Stimulated activated CD4-positive, alpha-beta T cell treated with anti-CD3 and anti-CD28 coated beads, TNF-alpha, amount 100 ng/mL, for 48 hours (primary cell): ENCODE results near the gene HDAC10.

Source experiments
- DNase-seq, 3 donors: peaks; one replicate each; pipeline ENCODE4 v3.0.0-alpha.2; 2020; ENCODE audit warnings: low read depth in 3 of 3

HDAC10 gene

DNA sequence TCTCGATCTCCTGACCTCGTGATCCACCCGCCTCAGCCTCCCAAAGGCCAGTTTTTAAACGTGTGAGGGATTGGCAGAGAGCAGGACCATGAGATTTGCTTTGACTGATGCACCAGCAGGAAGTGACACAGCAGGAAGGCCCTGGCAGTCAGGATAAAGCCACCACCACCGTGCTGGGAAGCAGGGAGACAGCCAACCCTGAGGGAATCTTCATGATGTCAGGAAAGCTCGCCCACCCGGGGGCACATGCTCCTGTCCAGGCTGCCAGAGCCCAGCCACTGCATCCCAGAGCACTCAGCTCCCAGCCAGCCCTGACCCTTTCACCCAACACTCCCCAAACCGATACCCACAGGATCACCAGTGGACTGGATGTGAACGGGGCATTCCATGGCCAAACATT, 12.3 kb downstream of the HDAC10 start:
- DNase-seq: no peak

DNA sequence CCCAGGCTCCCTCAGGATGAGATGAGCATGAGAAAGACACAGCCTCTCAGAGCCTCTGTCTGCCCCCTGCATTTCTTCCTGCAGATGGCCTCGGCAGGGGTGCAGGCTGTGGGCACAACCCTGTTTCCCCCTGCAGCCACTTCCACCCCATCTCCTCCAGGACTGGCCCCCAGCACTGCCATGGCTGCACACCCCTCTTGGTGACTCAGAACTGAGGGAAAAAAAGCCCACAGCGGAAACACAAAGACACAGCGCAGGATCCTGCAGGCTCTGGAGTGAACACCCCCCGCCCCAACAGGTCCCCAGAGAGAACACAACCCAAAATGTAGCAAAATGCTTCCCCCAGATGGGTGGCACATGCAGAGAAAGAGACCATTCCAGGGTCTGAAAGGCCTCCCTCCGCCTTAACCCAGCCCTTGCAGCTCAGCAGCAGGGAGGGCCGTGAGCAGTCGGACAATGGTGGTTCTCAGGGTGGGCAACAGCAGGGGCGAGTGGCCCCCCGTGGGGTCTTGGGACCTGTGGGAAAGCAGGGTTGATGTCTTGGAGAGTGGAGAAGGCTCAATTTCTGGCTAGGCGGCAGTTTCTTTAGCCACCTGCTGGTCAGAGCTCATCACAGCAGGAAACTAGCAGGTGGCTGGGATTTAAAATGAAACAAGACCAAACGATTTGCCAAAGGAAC, 14.2 kb downstream of the HDAC10 start:
- DNase-seq: no peak

DNA sequence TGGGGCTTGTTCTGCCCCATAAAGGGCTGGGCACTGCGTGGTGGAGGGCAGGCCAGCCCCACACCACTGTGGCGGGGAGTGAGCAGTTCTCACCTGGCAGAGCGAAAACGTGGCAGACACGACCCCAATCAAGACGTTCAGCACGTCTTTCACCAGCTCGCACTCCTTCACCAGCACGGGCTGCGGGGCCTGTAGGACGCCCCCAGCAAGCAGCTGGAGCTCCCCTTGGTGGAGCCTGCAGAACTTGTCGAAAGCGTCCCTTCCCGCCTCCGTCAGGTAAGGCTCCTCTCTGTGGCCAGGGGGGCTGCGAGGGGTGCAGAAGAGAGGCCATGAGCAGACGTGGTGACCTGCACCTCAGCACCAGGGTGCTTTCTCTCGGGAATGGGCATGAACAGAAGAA, 17.8 kb downstream of the HDAC10 start:
- no peak for DNase-seq

DNA sequence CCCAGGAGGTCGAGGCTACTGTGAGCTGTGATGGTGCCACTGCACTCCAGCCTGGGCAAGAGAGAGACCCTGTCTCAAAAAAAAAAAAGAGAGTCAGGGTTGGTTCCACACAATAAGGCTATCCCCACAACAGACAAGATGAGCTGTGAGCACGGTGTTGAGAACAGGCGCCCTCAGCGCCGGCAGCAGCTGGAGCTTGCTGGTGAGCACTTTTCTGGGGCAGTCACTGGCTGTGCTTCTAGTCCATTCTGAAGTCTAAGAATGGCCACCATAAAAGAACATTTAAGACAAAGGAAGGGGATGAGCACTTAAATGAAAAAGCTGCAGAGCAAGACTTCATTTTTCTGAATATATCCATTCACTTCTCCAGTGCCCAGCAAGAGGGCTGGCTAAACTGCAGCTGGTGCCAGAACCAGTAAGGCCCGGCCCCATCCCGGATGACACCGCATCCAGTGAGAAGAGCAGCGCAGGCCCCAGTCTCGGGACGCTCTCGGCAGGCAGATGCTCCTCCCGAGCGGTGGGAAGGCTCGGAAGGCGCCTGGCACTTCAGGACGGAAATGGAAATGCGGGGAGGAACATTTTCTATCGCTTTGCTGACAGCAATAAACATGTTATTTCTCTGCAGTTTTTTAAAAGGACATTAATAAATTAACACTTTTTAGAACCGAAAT, 18.4 kb downstream of the HDAC10 start:
- no peak for DNase-seq

DNA sequence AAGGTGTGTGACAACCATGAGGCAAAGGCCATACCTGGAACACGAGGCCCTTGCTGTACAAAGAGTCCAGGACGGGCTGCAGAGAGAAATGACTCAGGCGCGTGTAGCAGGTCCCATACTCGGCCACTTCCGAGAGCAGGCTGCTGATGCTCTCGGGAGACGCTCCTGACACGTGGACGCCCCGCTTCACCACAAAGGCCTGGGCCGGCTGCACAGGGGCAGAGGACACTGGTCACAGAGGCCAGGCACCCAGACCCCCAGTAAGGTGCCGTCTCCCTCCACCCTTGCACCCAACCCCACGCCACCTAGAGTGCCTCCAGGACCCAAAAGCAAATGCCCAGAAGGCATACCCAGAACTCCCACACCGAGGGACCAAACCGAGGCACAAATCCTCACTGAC, 21.7 kb downstream of the HDAC10 start:
- no peak for DNase-seq

DNA sequence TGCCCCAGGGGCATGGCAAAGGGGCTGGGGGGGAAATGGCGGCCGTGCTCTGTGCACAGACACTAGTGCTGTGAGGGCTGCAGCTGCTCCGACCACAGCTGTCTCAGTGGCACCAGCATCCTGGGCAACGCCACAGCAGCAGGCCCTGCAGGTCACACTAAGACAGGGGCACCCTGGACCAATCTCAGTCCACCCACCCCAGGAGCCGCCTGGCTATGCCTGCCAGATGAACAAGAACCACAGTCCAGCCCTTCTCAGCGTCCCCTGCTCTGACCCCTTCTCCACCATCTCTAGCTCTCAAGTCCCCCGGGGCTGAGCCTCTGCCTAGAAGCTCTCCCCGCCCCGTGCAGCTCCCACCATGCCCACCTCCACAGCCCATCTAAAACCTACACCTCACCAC, 22.7 kb downstream of the HDAC10 start:
- DNase-seq: no peak

DNA sequence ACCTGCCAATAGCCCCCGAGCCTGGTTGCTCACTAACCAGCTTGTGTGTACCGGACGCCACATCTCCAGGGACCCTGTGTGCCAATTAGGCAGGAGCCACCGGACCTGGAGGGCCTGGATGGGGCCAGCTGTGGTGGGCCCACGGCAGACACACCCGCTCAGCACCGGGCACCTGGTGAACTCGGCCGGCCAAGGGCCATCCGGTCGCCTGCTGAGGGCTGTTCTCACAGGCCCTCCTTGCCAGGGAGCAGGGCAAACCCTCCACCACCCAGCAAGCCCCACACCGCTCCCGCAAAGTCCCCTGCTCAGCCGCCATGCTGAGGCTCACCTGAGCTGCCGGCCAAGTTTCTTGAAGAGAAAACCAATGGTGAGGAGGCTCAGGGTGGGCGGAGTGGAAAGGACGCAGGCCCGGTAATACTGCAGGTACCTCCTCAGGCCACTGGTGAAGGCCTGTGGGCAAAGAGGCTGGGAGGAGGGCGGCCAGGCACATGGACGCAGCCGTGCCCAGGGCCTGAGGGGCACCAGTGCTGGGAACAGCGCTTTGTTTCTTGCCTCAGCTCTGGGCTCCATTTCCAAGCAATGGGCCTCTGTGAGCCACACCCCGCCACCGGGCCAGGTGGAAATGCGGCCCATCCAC, 23.4 kb downstream of the HDAC10 start:
- no peak for DNase-seq

DNA sequence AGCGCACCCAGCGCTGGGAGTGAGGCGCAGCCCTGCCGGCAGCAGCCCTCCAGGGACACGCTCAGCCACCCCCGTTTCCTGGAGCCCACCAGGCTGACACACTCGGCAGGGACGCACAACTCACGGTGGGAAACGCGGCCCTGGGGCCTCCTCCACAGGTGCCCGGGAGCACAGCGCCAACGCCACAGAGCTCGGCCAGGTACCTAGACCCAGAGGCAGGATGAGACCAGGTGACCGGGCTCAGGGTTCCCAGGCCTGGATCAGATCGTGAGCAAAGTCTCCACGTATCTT, 24.2 kb downstream of the HDAC10 start:
- no peak for DNase-seq

DNA sequence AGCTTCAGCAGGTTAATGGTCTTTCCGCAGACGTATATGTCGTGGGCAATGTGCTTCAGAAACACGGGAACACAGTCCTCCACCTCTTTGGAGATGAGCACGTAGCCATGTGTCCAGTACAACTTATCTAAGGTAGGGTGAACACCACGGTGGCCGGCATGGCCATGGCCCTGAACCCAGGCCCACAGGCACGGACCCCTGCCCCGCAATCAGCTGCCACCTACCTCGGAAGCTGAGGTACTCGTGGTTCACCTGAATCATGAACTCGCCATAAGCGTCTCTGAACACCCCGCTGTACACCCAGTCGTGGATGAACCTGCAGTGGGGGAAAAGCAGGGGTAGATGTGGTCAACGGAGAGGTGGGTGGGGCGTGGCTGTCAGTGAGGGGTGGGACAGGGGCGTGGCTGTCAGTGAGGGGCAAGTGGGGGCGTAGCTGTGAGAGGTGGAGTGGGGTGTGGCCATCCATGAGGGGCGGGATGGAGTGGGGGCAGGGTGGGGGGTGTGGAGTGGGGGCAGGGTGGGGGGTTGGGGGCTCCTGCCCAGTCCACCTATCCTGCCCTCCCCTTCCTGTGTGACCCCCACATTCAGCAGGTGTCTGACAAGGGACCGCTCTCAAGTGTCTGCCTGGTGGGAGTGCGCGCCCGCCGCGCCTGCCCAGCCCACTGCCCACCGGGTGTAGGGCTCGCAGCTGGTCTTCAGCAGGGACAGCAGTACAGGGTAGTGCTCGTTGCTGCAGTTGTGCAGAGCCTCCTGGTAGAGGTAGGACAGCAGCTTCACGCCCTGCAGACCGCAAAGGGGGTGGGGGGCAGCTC, 24.8 kb downstream of the HDAC10 start:
- DNase-seq: no peak

DNA sequence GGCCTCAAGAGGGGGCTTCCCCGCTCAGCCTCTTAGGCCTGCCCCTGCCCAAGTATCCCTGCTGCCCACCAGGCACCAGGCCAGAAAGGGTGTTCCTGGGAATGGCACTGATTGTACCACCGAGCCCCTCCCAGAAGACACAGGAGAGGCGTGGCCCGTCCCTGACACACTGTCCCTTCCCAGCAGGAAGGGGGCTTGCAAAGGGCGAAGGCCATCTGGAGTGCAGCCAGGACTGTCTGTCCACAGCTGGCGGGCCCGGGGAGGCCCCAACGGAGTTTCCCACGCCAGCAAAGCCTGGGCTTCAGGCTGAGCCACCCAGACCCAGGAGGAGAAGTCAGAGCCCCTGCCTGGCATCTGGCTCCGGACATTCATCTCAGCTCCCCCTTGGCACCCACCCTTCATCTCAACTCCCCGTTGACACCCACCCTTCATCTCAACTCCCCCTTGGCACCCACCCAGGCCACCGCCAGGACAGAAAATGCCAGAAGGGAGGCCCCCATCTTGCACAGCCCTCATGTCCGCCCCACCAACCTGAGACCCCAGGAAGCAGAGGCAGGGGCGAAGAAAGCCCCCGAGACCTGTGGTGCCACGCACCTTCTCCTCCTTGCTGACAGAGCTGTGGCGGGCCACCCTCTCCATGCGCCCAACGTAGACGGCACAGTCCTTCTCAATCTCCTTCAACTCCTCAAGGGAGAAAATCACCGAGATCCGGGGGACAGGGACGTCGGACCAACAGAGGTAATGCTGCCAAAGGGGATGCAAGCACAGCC, 25.7 kb downstream of the HDAC10 start:
- no peak for DNase-seq

DNA sequence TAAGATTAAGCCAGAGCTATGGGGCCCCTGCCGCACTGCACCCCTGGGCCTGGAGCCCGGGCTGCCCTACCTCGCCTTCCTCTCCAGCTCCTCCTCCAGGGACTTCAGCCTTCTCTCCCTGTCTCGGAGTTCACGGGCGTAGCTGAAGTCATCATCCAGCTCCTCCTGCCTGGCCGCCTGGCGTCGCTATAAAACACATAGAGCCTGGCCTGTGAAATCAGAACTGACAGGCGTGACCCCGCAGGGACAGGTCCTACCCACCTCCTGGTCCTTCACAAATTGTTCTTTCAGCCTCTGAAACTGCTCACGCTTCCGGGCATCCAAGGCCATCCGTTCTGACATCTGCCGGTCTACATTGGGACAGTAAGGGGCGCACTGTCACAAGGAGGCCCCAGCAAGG, 27.0 kb downstream of the HDAC10 start:
- no peak for DNase-seq

DNA sequence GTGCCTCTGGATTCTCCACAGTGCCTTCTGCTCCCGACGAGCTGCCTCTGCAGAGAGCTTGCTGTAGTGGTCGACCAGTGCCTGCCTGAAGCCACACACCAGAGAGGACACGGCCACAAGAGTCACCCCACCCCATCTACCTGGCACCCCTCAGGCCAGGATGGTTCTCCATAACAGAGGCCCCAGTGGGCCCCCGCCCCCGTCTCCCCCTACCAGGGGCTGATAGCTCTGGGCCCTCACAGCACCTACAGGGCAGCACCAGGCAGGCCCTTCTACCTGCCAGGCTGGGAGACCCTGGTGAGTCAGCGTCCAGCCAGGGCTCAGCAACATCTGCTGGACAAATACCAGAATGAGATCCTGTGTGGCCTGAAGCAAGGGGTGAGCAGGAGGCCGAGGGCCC, 28.6 kb downstream of the HDAC10 start:
- DNase-seq: no peak

DNA sequence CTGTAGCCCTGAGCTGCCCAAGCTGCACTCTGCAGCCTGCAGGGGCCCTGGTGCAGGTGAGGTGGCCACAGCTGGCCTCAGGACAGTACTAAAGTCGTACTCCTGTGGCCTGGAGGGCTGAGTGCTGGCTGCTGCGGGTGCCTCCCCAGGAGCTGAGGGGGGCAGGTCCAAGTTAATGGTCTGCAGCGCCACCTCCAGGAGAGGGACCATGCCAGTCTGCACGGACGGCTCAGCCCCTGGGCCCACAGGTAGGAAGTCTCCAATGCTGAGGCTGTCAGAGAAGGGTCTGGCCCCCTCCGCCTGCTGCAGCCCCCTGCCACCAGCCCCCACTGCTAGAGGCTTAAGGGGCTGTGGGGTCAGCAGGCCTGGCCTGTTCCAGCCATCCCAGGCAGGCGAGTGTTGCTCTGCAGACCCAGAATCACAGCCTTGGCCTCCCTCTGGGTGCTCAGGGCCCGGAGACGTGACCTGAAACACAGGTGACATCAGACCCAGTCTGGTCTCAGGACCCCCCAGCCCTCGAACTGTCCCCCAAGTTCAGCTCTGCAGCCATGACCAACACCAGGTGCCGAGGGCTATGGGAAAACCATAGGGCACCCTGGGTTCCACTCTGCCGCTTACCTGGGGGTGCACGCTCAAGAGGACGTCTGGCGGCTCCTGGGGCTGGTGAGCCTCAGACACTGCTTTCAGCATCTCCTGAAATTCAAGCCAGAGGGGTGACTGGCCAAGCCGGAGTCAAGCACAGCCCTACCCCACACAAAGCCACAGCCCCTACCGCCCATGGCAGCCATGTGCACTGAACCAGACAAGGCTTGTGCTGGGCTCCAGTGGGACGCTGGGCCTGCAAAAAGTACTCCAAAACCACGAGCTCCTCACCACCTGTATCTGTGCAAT, 29.4 kb downstream of the HDAC10 start:
- DNase-seq: no peak

DNA sequence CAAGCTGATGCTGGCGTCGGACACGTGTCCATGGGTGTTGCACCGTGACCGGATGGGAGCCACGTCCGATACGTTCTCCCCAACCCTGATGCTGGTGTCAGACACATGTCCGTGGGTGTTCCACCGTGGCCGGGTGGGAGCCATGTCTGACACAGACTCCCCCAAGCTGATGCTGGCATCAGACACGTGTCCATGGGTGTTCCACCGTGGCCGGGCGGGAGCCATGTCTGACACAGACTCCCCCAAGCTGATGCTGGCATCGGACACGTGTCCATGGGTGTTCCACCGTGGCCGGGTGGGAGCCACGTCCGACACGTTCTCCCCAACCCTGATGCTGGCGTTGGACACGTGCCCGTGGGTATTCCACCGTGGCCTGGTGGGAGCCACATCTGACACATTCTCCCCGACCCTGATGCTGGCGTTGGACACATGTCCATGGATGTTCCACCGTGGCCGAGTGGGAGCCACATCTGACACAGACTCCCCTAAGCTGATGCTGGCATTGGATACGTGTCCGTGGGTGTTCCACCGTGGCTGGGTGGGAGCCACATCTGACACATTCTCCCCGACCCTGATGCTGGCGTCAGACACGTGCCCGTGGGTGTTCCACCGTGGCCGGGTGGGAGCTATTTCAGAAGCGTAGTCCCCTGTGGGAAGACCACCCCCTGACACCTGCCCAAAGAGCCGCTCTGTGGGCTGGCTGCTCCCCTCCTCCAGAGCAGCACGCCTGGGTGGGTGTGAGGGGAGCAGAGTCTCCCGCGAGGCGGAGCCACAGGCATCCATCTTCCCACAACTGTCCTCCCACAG, 30.3 kb downstream of the HDAC10 start:
- no peak for DNase-seq

DNA sequence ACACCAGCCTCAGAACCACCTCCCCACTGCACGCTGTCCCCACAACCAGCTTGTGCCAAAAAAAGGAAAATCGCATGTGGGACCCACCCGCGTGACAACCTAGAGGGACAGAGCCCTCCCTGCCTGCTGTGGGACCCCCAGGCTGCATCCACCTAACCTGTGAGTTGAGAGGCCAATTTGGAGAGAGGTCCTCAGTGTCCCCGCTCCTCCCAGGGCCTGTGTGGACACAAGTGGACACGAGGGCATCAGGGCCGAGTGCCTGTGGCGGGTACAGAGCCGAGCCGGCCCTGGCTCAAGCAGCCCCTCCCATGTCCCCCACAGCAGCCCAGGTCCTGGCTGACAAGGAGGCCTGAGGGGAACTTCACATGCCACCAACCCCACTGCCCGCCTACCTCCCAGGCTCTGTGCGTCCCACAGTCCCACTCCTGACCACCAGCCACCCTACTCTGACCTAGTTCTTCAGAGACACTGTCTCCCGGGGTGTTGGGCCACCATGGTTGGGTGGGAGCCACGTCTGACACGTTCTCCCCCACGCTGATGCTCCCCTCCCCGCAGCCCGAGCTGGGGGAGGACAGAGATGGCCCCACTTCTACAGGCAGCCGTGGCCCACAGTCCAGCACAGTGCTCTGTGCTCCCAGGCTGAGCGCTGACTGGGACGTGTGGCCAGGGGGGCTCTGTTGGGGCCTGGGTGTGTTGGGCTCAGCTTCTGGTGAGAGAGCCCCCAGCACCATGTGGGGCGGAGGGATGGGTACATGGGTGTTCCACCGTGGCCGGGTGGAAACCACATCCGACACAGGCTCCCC, 31.1 kb downstream of the HDAC10 start:
- DNase-seq: no peak

DNA sequence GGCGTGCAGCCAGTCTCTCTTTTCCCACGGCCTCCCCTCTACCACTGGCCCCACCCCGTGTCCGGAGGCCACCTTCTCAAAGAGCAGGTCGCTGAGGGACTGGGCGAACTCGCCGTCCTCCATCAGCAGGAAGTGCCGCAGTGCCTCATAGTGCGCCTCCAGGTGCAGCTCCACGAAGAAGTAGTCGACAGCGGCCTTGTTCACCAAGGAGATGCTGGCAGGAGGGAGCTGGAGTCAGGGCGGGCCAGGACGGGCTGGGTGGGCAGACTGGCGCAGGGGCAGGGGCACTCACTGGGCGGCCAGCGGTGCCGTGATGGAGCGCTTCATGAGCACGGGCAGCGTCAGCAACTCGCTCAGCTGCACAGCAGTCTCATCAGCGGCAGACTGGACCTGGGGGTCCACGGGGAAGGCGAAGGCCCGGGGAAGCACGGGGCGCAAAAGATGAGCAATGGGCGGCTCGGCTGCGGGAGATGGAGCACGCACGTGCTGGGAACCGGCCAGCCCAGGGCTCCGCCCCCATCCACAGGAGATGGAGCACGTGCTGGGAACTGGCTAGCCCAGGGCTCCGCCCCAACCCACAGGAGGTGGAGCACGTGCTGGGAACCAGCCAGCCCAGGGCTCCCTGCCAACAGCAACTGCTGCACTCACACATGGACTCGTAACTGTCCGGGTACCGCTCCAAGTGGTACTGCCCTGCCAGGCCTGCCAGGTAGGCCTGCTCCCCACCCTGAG, 31.9 kb downstream of the HDAC10 start:
- no peak for DNase-seq

DNA sequence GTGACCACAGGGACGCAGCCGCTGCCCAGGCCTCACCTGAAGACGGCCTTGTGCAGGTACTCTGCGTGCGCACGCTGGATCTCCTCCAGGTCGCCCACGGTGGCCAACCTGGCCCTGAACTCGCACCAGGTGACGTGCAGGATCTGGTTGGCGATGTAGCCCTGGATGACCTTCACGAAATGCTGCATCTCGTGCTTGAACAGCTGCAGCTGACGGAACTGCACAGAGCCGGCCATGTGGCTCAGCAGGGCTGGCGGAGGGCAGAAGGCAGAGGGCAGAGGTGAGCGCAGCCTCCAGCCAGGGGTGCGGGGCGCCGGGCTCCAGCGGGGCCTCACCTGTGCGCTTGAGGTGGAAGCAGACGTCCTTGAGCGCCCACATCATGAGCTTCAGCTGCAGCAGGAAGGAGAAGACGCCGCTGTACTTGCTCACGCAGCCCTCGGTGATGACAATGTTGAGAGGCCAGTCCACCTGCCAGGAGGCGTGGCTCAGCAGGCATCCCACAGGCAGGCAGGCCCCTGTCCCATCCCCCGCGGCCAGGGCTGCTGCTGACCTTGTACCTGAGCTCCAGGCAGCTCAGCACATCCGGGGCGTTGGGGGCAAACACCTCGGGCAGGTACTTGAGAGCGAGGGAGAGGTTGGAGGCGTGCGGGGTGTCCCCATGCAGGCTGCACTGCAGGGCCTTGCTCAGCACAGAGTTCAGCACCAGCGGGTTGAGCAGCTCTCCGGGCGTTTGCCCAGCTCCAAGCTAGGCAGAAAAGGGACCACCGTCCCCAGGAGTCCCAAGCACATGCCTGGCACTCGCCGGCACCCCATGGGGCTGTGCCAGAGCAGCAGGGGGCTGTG, 32.7 kb downstream of the HDAC10 start:
- no peak for DNase-seq
